Measurements from ENCODE around the gene ABCC11. TPM values are rescaled to one million over a fixed set of nuclear protein-coding genes. Genes with fewer than 3 reads are reported as not detected.

Gene ABCC11
- total RNA-seq, 1 experiment from 2014 or later: 0.34 TPM

GRCh38 chr16:48143812-48144368 lies 103.4 kb downstream of the ABCC11 start:
- H3K4me1 ChIP-seq: no peaks in the 10 kb centered on the region
- TF ChIP-seq, protein P1, sequence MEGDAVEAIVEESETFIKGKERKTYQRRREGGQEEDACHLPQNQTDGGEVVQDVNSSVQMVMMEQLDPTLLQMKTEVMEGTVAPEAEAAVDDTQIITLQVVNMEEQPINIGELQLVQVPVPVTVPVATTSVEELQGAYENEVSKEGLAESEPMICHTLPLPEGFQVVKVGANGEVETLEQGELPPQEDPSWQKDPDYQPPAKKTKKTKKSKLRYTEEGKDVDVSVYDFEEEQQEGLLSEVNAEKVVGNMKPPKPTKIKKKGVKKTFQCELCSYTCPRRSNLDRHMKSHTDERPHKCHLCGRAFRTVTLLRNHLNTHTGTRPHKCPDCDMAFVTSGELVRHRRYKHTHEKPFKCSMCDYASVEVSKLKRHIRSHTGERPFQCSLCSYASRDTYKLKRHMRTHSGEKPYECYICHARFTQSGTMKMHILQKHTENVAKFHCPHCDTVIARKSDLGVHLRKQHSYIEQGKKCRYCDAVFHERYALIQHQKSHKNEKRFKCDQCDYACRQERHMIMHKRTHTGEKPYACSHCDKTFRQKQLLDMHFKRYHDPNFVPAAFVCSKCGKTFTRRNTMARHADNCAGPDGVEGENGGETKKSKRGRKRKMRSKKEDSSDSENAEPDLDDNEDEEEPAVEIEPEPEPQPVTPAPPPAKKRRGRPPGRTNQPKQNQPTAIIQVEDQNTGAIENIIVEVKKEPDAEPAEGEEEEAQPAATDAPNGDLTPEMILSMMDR (IDR thresholded peaks at IDR 0.05; ENCODE audit: insufficient read depth in 1 of 2, low read depth in 1 of 2, low read length in 1 of 2, severe bottlenecking in 1 of 2, unreplicated experiment in 1 of 2): no peak

DNA sequence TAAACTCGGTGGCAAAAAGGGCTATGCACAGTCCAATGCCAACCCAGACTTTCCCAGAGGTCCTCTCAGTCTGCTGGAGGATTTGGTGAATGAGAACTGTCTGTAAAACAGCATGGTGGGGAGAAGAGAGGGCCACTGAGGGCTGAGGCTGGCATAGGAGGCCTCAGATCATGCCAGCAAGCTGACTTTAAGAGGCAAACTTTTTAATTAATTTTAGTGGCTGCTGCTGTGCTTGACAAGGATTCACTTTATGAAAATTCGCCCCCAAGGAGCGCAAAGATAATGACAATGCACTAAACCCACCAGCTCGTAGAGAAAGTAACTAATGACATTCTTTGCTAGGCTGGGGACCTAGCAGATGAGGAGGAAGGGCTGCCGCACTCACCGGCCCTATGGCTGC lies 106.5 kb downstream of the ABCC11 start:
- H3K4me1 Mint-ChIP-seq (ENCODE audit: low read depth, unreplicated experiment): no peaks in the 10 kb centered on the region
- POLR2A ChIA-PET: no interaction called here
- H3K9me3 ChIP-seq: no peaks in the 10 kb centered on the region
- no peak overlapping the region for H3K4me3 Mint-ChIP-seq (ENCODE audit: unreplicated experiment)
- H3K27me3 Mint-ChIP-seq (ENCODE audit: insufficient read depth, unreplicated experiment): peaks cover 8% of the 10 kb centered on the region
- no peaks in the 10 kb centered on the region for H3K27me3 ChIP-seq (replicated peaks; ENCODE audit: control insufficient read depth, insufficient read depth, low read length)
- CTCF ChIA-PET: no interaction called here
- H3K4me3 ChIP-seq (ENCODE audit: low read depth, low read length): no peak overlapping the region
- H3K36me3 Mint-ChIP-seq (ENCODE audit: insufficient read depth, unreplicated experiment): no peaks in the 10 kb centered on the region
- no peaks in the 10 kb centered on the region for H3K4me1 ChIP-seq
- H3K27ac Mint-ChIP-seq (ENCODE audit: unreplicated experiment): no peak overlapping the region
- no peaks in the 10 kb centered on the region for H3K36me3 ChIP-seq (ENCODE audit: control insufficient read depth, insufficient read depth, low read length)
- H3K9me3 Mint-ChIP-seq (ENCODE audit: unreplicated experiment): peaks cover 11% of the 10 kb centered on the region
- TF ChIP-seq, protein P1 (IDR thresholded peaks at IDR 0.05; ENCODE audit: insufficient read depth in 1 of 2, low read depth in 1 of 2, low read length in 1 of 2, severe bottlenecking in 1 of 2, unreplicated experiment in 1 of 2): no peak
- no peak for DNase-seq
- intact Hi-C loops (cut with micrococcal nuclease; ENCODE audit: unreplicated experiment): no loop called here
- BruUV-seq (replicated peaks): no TSS peak

More at GRCh38 chr16:48143812-48144368, 103.4 kb downstream of the ABCC11 start:
- no peak for DNase-seq
- H3K27ac Mint-ChIP-seq (ENCODE audit: unreplicated experiment): no peak overlapping the region
- H3K4me3 Mint-ChIP-seq (ENCODE audit: unreplicated experiment): no peak overlapping the region
- no peaks in the 10 kb centered on the region for H3K4me1 Mint-ChIP-seq (ENCODE audit: low read depth, unreplicated experiment)
- H3K27me3 Mint-ChIP-seq (ENCODE audit: insufficient read depth, unreplicated experiment): peaks cover 8% of the 10 kb centered on the region
- H3K36me3 ChIP-seq (ENCODE audit: control insufficient read depth, insufficient read depth, low read length): no peaks in the 10 kb centered on the region
- intact Hi-C loops (cut with micrococcal nuclease; ENCODE audit: unreplicated experiment): no loop called here
- no peak overlapping the region for H3K4me3 ChIP-seq (ENCODE audit: low read depth, low read length)
- H3K36me3 Mint-ChIP-seq (ENCODE audit: insufficient read depth, unreplicated experiment): no peaks in the 10 kb centered on the region
- BruUV-seq (replicated peaks): no TSS peak
- ChIA-PET POLR2A (no interaction called here), CTCF (no interaction called here)
- H3K9me3 Mint-ChIP-seq (ENCODE audit: unreplicated experiment): peaks cover 11% of the 10 kb centered on the region
- no peaks in the 10 kb centered on the region for H3K27me3 ChIP-seq (replicated peaks; ENCODE audit: control insufficient read depth, insufficient read depth, low read length)
- no peaks in the 10 kb centered on the region for H3K9me3 ChIP-seq

DNA sequence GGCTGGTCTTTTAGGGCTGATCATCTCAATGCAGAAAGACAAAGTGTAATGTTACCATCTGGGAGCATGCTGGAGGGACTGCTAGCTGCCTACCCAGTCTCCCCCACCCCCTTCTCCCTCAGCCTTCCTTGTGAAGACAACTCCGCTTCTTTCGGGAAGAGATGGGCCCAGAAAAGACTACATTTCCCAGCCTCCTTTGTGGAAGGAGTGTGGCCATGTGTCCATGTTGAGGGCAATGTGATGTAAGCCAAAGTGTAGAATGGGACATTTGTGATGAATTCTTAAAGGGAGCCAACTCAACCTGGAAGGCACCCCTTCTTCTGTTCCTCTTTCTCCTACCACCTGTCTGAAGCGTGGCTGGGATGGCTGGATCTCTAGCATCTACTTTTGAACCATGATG lies 107.8 kb downstream of the ABCC11 start:
- H3K4me1 ChIP-seq: no peaks in the 10 kb centered on the region
- no peak overlapping the region for H3K4me3 Mint-ChIP-seq (ENCODE audit: unreplicated experiment)
- BruUV-seq (replicated peaks): no TSS peak
- TF ChIP-seq, protein P1 (IDR thresholded peaks at IDR 0.05; ENCODE audit: insufficient read depth in 1 of 2, low read depth in 1 of 2, low read length in 1 of 2, severe bottlenecking in 1 of 2, unreplicated experiment in 1 of 2): no peak
- peaks cover 6% of the 10 kb centered on the region for H3K27me3 Mint-ChIP-seq (ENCODE audit: insufficient read depth, unreplicated experiment)
- DNase-seq: no peak
- POLR2A ChIA-PET: no interaction called here
- no peak overlapping the region for H3K27ac Mint-ChIP-seq (ENCODE audit: unreplicated experiment)
- CTCF ChIA-PET: no interaction called here
- H3K36me3 Mint-ChIP-seq (ENCODE audit: insufficient read depth, unreplicated experiment): no peaks in the 10 kb centered on the region
- no peaks in the 10 kb centered on the region for H3K36me3 ChIP-seq (ENCODE audit: control insufficient read depth, insufficient read depth, low read length)
- peaks cover 6% of the 10 kb centered on the region for H3K9me3 Mint-ChIP-seq (ENCODE audit: unreplicated experiment)
- no peaks in the 10 kb centered on the region for H3K9me3 ChIP-seq
- H3K27me3 ChIP-seq (replicated peaks; ENCODE audit: control insufficient read depth, insufficient read depth, low read length): no peaks in the 10 kb centered on the region
- no peaks in the 10 kb centered on the region for H3K4me1 Mint-ChIP-seq (ENCODE audit: low read depth, unreplicated experiment)
- no peak overlapping the region for H3K4me3 ChIP-seq (ENCODE audit: low read depth, low read length)
- intact Hi-C loops (cut with micrococcal nuclease; ENCODE audit: unreplicated experiment): no loop called here
